Effector memory CD8-positive, alpha-beta T cell (primary cell): ENCODE measurements around the gene SEMA4F.

ENCODE experiments used
- ATAC-seq: fragments of 150-1000 bp; cut with Tn5 transposase; replicated peaks from 2 replicates; pipeline ENCODE4 v1.10.0; 2021; ENCODE audit warnings: mild to moderate bottlenecking, moderate library complexity
- DNase-seq, 3 experiments: peaks; one replicate each; pipeline ENCODE4 v3.0.0; 2021
- H3K27ac Mint-ChIP-seq, 2 donors: one replicate each; pipeline ENCODE4 v1.8.0; 2022; ENCODE audit warnings: mild to moderate bottlenecking in 2 of 2, mixed read lengths in 2 of 2, moderate library complexity in 2 of 2
- H3K27me3 Mint-ChIP-seq, 2 donors: one replicate each; pipeline ENCODE4 v1.8.0; 2022; ENCODE audit warnings: mixed read lengths in 2 of 2
- H3K36me3 Mint-ChIP-seq: one replicate; pipeline ENCODE4 v1.8.0; 2022; ENCODE audit warnings: mild to moderate bottlenecking, moderate library complexity, mixed read lengths; ENCODE audit not compliant: insufficient read depth
- H3K4me1 Mint-ChIP-seq, 2 donors: one replicate each; pipeline ENCODE4 v1.8.0; 2022; ENCODE audit warnings: low read depth in 2 of 2, mixed read lengths in 2 of 2
- H3K4me3 Mint-ChIP-seq, 2 donors: one replicate each; pipeline ENCODE4 v1.8.0; 2022; ENCODE audit warnings: mild to moderate bottlenecking in 2 of 2, mixed read lengths in 2 of 2, moderate library complexity in 2 of 2
- H3K9me3 Mint-ChIP-seq, 2 donors: one replicate each; pipeline ENCODE4 v1.8.0; 2022; ENCODE audit warnings: mixed read lengths in 2 of 2

SEMA4F gene

GRCh38 chr2:74639550-74639949, 14.5 kb upstream of the SEMA4F start:
- no peaks in the 10 kb centered on the region for H3K36me3 Mint-ChIP-seq
- H3K4me1 Mint-ChIP-seq = no peaks in the 10 kb centered on the region
- H3K27ac Mint-ChIP-seq = no peak overlapping the region
- H3K9me3 Mint-ChIP-seq = no peaks in the 10 kb centered on the region
- peaks cover 42 to 47% of the 10 kb centered on the region in 2 donors for H3K27me3 Mint-ChIP-seq
- DNase-seq (no peak), ATAC-seq (no peak)
- H3K4me3 Mint-ChIP-seq = no peak overlapping the region

GRCh38 chr2:74645344-74645743, 8.7 kb upstream of the SEMA4F start:
- peaks cover 38% of the 10 kb centered on the region in 2 donors for H3K27me3 Mint-ChIP-seq
- H3K4me3 Mint-ChIP-seq = no peak overlapping the region
- H3K4me1 Mint-ChIP-seq = peaks cover 0 to 3% of the 10 kb centered on the region in 2 donors
- no peak for DNase-seq
- no peaks in the 10 kb centered on the region for H3K36me3 Mint-ChIP-seq
- no peak overlapping the region for H3K27ac Mint-ChIP-seq
- no peaks in the 10 kb centered on the region for H3K9me3 Mint-ChIP-seq
- ATAC-seq = no peak

GRCh38 chr2:74646201-74646600, 7.8 kb upstream of the SEMA4F start:
- no peak overlapping the region for H3K27ac Mint-ChIP-seq

DNA sequence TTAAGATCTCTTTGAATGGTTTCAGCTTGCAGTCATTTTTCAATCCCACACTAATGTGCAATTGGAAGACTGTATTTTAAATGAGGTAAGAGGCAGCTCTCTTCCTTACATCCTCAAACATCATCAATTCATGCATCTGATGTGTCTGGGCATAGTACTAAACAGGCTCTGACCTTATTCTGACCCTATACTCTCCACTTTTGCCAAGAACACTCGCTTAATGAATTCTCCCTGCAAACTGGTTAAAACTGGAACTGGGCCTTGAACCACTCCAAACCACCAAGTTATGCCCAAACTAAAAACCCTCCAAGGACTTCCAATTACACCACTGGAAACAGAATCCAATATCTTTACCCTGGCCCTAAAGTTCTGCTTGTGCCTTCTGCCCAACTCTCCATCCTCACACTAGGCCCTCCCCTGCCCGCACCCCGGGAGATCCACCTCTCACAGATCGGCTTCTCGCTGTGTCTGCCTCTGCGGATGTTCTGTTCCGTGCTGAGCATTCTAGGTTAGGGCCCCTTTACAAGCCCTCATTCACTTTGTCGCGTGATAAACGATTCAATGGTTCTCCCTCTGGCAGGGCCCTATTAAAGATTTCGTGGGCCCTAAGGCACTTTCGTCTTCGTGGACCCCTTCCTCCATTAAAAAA, 7.1 kb upstream of the SEMA4F start:
- Mint-ChIP-seq H3K27me3 (peaks cover 24 to 26% of the 10 kb centered on the region in 2 donors), H3K27ac (no peak overlapping the region), H3K36me3 (no peaks in the 10 kb centered on the region), H3K4me1 (peaks cover 0 to 3% of the 10 kb centered on the region in 2 donors), H3K4me3 (no peak overlapping the region), H3K9me3 (no peaks in the 10 kb centered on the region)
- ATAC-seq (no peak), DNase-seq (no peak)

More at GRCh38 chr2:74646201-74646600, 7.8 kb upstream of the SEMA4F start:
- no peaks in the 10 kb centered on the region for H3K9me3 Mint-ChIP-seq
- H3K27me3 Mint-ChIP-seq = peaks cover 30 to 31% of the 10 kb centered on the region in 2 donors
- H3K4me1 Mint-ChIP-seq = peaks cover 0 to 3% of the 10 kb centered on the region in 2 donors
- H3K36me3 Mint-ChIP-seq = no peaks in the 10 kb centered on the region
- DNase-seq (no peak), ATAC-seq (no peak)
- no peak overlapping the region for H3K4me3 Mint-ChIP-seq

DNA sequence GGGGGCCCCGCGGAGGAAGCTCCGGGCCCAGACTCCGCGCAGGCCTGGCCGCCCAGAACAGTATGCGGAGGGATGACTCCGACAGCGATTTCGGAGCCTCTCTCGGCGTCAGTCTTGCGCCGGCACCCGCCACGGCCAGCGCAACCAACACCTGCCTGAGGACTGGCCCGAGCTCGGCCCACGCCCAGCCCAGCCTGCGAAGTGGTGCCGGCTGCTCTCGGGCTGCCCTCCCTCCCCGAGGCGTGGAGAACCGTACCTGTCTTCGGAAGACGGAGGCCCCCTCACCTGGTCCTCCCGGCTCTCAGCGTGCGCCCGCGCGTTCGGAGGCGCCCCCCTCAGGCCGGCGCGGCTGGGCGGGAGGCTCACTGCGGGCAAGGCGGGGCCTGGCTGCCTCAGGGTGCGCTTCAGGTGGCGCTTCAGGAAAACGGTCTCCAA, 6.0 kb upstream of the SEMA4F start, which contains the start of gene M1AP:
TSS of gene M1AP (minus strand) at position 322 of the 435 bp plus-strand sequence. CDS start 8,055 bp downstream, outside the sequence.
- Mint-ChIP-seq H3K27ac (no peak within 1 kb of the TSS), H3K9me3 (no peaks in the 10 kb centered on the region), H3K36me3 (no peaks in the 10 kb centered on the region), H3K27me3 (peaks cover 19 to 26% of the 10 kb centered on the region in 2 donors), H3K4me3 (no peak within 1 kb of the TSS), H3K4me1 (peaks cover 0 to 10% of the 10 kb centered on the region in 2 donors)
- ATAC-seq (no peak), DNase-seq (no peak)

GRCh38 chr2:74653589-74653984, 460 bp upstream of the SEMA4F start:
- Mint-ChIP-seq H3K4me3 (peak overlapping the region; percentile 77 to 84), H3K4me1 (peaks cover 9 to 20% of the 10 kb centered on the region in 2 donors), H3K9me3 (no peaks in the 10 kb centered on the region), H3K27ac (peak overlapping the region; percentile 6 to 14), H3K27me3 (peaks cover 10 to 11% of the 10 kb centered on the region in 2 donors), H3K36me3 (peaks cover 10% of the 10 kb centered on the region)
- no peak for DNase-seq
- ATAC-seq = peak; percentile 39

- H3K4me3 Mint-ChIP-seq = peak overlapping the region; percentile 77 to 84
- DNase-seq (no peak), ATAC-seq (no peak)
- no peaks in the 10 kb centered on the region for H3K27me3 Mint-ChIP-seq
- H3K36me3 Mint-ChIP-seq = peaks cover 10% of the 10 kb centered on the region
- H3K4me1 Mint-ChIP-seq = peaks cover 9 to 20% of the 10 kb centered on the region in 2 donors
- peak overlapping the region in 1 of 2 donors; percentile 0 for H3K27ac Mint-ChIP-seq
- no peaks in the 10 kb centered on the region for H3K9me3 Mint-ChIP-seq
Measured at GRCh38 chr2:74655579-74655978, 1.5 kb downstream of the SEMA4F start.

DNA sequence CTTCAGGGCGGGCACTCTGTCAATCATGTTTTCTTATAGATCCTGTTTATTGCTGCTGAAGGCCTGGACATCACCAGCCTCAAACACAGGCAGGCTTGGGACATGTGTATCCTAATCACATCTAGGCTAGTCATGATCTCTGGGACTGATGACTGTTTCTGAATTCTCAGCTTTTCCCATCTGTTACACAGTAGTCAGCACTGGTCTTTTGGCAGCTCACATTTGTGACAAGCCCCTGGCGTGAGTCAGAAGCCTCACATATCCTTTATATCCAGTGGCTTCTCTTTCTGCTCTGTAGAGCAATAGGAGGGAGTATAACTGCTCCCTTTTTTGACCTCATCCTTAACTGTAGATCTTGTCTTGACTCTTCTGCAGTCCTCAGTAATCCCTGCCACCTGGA, 4.5 kb downstream of the SEMA4F start:
- no peaks in the 10 kb centered on the region for H3K9me3 Mint-ChIP-seq
- ATAC-seq (no peak), DNase-seq (no peak)
- no peak overlapping the region for H3K4me3 Mint-ChIP-seq
- no peaks in the 10 kb centered on the region for H3K27me3 Mint-ChIP-seq
- peaks cover 9 to 12% of the 10 kb centered on the region in 2 donors for H3K4me1 Mint-ChIP-seq
- no peak overlapping the region for H3K27ac Mint-ChIP-seq
- peaks cover 9% of the 10 kb centered on the region for H3K36me3 Mint-ChIP-seq

- no peaks in the 10 kb centered on the region for H3K27me3 Mint-ChIP-seq
Measured at GRCh38 chr2:74659462-74659861, 5.4 kb downstream of the SEMA4F start.

GRCh38 chr2:74668087-74668486, 14.0 kb downstream of the SEMA4F start:
- H3K27me3 Mint-ChIP-seq = no peaks in the 10 kb centered on the region
- DNase-seq (no peak), ATAC-seq (no peak)

More at GRCh38 chr2:74659462-74659861, 5.4 kb downstream of the SEMA4F start:
- Mint-ChIP-seq H3K27ac (no peak overlapping the region), H3K4me3 (no peak overlapping the region), H3K9me3 (no peaks in the 10 kb centered on the region), H3K36me3 (peaks cover 2% of the 10 kb centered on the region), H3K4me1 (peaks cover 9 to 12% of the 10 kb centered on the region in 2 donors)
- ATAC-seq (no peak), DNase-seq (no peak)

GRCh38 chr2:74670263-74670662, 16.2 kb downstream of the SEMA4F start:
- Mint-ChIP-seq H3K4me1 (peaks cover 4 to 8% of the 10 kb centered on the region in 2 donors), H3K4me3 (no peak overlapping the region), H3K36me3 (peaks cover 5% of the 10 kb centered on the region), H3K27me3 (no peaks in the 10 kb centered on the region), H3K27ac (no peak overlapping the region), H3K9me3 (no peaks in the 10 kb centered on the region)
- DNase-seq (no peak), ATAC-seq (no peak)

More at GRCh38 chr2:74668087-74668486, 14.0 kb downstream of the SEMA4F start:
- Mint-ChIP-seq H3K4me3 (no peak overlapping the region), H3K4me1 (peaks cover 4 to 8% of the 10 kb centered on the region in 2 donors), H3K36me3 (peaks cover 5% of the 10 kb centered on the region), H3K27ac (no peak overlapping the region), H3K9me3 (no peaks in the 10 kb centered on the region)

- no peak for ATAC-seq
- Mint-ChIP-seq H3K4me1 (peaks cover 4 to 8% of the 10 kb centered on the region in 2 donors), H3K27me3 (no peaks in the 10 kb centered on the region), H3K4me3 (no peak overlapping the region), H3K27ac (peak overlapping the region in 1 of 2 donors; percentile 5), H3K36me3 (peaks cover 8% of the 10 kb centered on the region), H3K9me3 (no peaks in the 10 kb centered on the region)
- DNase-seq = no peak
Measured at GRCh38 chr2:74671479-74671878, 17.4 kb downstream of the SEMA4F start.

DNA sequence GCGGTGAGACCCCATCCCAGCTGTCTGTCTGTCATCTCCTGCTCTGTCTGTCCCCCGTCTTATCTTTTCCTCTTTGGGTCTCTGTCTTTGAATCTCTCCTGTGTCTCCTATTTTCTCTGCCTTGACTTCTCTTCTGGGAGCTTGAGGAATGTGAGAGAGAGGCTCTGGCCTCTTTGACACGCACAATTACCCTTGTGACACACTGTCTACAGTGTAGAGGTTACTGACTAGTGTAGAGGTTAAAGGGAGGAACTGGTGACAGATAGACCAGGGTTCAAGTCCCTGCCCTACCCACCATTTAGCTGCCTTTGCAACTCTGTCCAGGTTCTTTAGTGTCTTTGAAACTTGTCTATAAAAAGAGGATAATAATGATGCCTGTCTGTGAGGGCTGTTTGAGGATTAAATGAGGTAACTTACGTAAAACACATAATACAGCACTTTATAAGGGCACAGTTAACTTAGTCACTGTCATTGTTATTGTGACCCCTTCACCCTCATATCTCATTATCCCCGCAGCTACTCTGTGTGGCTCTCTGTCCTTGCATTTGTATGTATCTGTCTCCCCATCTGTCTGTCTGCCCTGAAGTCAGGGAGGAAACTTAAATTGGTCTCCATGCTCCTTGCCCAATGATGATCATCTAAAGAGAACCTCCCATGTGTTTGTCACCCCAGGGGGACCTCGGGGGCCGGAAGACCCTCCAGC, 19.9 kb downstream of the SEMA4F start:
- Mint-ChIP-seq H3K4me1 (peaks cover 4 to 8% of the 10 kb centered on the region in 2 donors), H3K4me3 (no peak overlapping the region), H3K27ac (no peak overlapping the region), H3K36me3 (peaks cover 3% of the 10 kb centered on the region), H3K27me3 (no peaks in the 10 kb centered on the region), H3K9me3 (no peaks in the 10 kb centered on the region)
- no peak for DNase-seq
- ATAC-seq = no peak

GRCh38 chr2:74675090-74675489, 21.0 kb downstream of the SEMA4F start:
- ATAC-seq (no peak), DNase-seq (no peak)
- Mint-ChIP-seq H3K27ac (no peak overlapping the region), H3K27me3 (no peaks in the 10 kb centered on the region), H3K36me3 (peaks cover 3% of the 10 kb centered on the region), H3K4me3 (no peak overlapping the region), H3K9me3 (no peaks in the 10 kb centered on the region), H3K4me1 (peaks cover 4 to 8% of the 10 kb centered on the region in 2 donors)
